Lung microvascular endothelial cell (primary cell): ENCODE results near the gene UBE2Q1. TPM values are rescaled to one million over a fixed set of nuclear protein-coding genes. Genes with fewer than 3 reads are reported as not detected.
A peak's percentile ranks its signal among the peaks of the same experiment; 100 is the strongest.

Source experiments
- DNase-seq, 2 donors: peaks; one replicate each; pipeline versions ENCODE4 v3.0.0 to v3.0.0-alpha.2; 2010; ENCODE audit warnings: low read depth in 2 of 2
- total RNA-seq: library from RNA; depleted of rRNA; stranded (reverse); fragments of >200 nt; gene quantifications from 2 replicates; pipeline ENCODE4 v1.2.1, GENCODE V29; 2014

UBE2Q1 gene
- total RNA-seq, 1 donor from 2014 or later = 43.3 TPM

DNA sequence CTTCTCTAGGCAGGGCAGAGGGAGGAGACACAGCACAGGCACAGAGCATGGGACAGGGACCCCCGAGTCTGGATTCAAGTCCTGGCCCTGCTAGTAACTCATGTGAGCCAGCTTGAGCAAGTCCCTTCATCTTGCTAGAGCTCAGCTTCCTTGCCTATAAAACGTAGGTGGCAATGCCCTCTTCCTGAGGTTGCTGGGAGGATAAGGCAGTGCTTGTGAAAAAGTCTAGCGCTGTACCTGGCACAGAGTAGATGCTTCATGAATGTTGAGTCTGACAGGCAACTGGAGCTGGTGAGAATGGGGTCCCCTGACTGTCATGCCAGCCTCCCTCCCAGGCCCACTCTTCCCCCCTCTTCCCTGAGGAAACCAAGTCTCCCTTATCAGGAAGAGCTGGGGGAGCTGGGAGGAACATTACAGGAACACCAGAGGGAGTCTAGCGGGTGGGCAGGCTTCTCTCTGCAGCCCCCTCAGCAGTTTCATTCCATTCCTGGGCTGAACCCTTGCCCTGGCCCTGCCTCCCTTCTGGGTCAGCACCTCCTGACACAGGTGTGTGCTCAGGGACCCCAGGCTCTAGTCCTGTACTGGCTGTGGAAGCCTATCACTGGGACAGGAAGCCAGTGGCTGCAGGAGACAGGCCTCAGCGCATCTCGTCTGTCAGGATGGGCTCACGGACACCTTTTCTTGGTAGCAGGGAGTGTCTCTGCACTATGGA, 19.0 kb upstream of the UBE2Q1 start:
- DNase-seq = no peak

- no peak for DNase-seq
Observed at GRCh38 chr1:154575951-154576566, 17.6 kb upstream of the UBE2Q1 start.

DNA sequence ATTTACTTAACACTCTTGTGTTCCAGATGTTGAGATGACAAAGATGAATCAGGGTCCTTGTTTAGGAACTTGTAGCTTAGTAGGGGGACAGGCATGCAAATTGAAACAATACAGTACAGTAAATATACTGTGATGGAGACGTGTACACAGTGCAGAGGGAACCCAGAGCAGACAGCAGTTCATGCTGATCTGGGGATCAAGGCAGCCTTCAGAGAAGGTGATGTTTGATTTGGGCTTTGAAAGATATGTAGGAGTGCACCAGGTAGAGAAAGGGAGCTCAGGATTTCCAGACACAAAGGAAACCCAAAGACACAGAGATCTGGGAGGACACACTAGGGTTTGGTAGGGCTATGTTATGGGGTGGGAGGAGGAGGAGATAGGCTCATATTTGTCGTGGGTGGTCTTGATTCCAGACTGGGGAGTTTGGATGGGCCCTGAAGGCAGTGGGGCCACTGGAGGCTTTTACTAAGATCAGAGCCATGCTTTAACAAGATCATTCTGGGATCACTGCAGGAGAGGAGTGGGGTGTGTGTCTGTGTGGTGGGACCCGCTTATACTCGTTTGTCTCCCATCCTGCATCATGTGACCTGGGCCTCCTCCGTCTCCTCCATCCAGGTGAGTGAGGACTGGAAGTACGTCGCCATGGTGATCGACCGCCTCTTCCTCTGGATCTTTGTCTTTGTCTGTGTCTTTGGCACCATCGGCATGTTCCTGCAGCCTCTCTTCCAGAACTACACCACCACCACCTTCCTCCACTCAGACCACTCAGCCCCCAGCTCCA, 16.9 kb upstream of the UBE2Q1 start:
- no peak for DNase-seq

- no peak for DNase-seq
Observed at GRCh38 chr1:154574716-154575115, 16.3 kb upstream of the UBE2Q1 start.

DNA sequence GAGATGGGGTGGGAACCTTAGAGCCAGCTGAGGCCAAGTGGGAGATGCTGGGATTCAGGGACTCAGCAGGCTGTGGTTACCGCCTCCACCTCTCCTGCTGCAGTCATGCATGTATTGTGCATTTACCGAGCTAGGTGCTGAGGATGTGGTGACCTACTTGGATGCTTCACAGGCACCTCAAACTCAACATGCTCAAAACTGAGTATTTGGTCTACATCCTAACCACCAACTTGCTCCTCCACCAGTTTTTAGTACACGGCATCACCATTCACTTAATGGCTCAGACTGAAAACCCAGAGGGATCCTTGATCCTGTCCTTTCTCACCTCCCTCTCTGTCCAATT, 14.7 kb upstream of the UBE2Q1 start:
- no peak for DNase-seq

- no peak for DNase-seq
Observed at GRCh38 chr1:154572468-154573167, 14.2 kb upstream of the UBE2Q1 start.

DNA sequence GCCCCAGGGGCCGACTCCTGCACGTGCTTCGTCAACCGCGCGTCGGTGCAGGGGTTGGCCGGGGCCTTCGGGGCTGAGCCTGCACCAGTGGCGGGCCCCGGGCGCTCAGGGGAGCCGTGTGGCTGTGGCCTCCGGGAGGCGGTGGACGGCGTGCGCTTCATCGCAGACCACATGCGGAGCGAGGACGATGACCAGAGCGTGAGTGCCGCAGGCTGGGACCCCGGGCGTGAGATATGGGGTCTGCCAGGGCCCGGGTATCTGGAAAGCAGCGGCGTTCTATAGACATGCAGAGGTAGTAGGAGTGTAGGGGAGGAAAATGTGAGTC, 13.5 kb upstream of the UBE2Q1 start:
- DNase-seq = no peak

GRCh38 chr1:154571244-154571963, 12.9 kb upstream of the UBE2Q1 start:
- no peak for DNase-seq

DNA sequence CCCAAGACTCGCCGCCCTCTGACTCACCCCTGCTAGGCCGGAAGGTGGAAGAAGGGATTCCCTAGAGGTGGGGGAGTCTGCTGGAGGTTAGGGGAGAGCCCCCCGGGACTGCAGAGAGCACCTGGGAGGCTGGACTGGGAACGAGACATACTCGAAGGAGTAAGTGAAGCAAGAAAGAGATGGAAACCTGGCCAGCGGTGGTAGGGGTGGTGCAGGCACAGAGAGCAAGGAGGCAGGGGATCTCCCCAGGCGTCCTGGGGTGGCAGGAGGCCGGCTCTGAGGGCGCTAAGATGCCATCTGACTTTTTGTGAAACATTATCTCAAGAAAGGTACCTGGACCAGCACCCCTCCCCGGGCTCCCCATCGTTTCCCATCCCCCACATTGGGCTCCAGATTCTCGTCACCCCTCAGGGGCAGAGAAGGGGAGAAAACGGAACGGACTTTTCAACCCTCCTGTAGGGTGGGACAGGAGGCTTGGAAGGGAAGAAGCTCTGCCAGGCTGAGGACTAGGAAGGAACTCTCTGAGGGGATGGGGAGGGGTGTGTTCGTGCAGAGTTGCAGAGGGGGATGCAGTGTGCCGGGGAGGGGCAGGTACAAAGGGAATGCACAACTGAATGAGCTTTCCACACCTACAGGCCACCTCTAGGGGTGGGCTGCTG, 9.8 kb upstream of the UBE2Q1 start:
- no peak for DNase-seq

GRCh38 chr1:154567386-154568156, 9.1 kb upstream of the UBE2Q1 start, which contains the start of gene CHRNB2:
Gene CHRNB2 (plus strand): TSS chr1:154567778. CDS start chr1:154568045, 267 bp downstream.
- peak; percentile 52 to 60 for DNase-seq

DNA sequence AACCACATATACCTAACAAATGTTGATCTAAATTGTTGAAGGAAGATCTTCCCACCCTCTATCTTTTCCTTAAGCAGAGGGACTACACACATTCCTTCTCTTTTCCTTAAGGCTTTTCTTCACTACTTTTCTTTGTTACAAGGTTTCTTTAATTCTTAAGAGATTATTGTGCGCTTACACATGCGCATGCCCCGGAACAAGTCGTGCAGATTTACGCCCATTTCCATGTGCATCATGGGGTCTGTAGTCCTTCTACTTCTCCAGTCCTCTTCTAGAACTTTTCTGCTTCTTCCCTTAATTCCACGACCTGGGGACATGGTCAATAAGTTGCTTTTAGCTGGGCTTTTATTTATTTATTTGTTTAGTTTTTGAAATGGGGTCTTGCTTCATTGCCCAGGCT, 7.4 kb upstream of the UBE2Q1 start:
- DNase-seq = no peak

DNA sequence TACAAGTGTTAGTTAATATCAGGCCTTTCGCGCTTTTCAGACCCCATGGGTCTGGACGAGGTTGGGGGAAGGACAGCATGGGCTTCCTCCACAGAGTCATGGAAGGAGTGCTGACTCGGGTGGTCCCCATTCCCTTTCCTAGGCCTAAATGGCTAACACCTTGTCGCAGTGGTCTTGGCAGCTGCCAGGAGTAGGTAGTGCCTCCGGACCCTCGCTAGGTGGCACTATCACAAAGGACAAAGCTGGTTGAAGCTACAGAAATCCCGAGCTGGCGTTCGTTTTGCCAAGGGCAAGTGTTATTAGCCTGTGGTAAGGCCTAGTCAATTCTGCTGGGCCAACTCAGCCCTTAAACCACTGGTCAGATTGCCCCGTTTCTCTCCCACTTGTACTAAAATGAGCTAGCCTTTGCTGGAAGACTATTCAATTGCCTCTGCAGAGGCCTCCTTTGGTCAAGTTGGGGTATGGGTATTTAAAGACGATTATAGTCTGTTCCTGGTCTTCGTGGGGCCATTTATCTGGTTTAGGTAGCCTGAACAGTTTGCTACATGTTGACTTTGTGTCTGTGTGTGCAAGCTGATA, 1.1 kb upstream of the UBE2Q1 start:
- DNase-seq = peak; percentile 94 to 96

DNA sequence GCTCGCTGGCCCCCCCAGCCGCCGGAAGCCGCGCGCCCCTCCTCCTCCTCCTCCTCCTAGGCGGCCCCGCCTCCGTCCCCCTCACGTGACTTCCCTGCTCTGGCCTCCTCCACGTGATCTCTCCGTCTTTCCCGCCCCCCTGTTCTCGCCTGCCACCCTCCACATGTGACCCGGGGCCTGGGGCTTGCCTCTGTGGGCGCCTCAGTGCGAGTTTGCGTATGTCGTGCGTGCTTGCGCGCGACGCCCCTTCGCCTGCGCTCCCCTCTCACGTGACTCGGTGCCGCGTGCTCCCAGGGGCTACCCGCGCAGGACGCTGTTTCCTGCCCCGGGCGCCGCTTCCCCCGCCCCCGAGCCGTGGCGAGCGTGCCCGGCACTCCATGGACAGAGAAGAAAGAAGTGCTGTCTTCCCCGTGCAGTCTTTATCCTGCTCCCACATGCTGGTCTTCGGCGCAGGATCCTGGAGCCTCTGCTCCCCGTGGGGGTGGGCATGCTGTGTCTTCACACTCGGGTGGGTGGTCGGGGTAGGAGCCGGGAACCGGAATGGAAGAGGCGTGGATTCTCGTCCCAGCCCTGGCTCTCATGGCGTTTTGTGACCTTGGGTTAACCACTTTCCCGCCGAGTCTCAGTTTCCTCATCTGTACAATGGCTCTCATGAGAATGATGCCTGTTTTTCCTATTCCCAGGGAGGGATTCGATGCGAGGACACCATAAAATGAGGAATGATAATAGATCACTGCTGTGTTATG, 431 bp upstream of the UBE2Q1 start:
- peak; percentile 99 to 100 for DNase-seq

GRCh38 chr1:154557248-154557938, 1.1 kb downstream of the UBE2Q1 start:
- DNase-seq = no peak

DNA sequence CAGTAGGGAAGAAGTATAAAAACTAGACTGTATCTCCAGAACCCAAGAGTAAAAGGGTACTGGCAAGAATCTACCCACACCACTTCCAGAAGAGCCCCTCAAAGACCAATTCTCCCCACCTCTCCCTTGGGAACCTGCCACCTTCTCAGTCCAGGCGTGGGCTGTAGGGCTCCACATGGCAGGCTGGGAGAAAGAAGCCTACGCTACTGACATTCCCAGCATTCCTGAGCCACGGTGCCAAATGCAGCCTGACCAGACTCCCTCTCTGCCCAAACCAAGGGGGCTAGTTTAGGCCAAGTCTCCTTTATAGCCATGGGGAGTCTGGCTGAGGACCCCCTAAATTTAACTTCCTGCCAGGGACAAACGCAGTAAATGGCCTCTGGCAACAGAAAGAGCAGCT, 2.0 kb downstream of the UBE2Q1 start:
- peak; percentile 23 to 49 for DNase-seq

DNA sequence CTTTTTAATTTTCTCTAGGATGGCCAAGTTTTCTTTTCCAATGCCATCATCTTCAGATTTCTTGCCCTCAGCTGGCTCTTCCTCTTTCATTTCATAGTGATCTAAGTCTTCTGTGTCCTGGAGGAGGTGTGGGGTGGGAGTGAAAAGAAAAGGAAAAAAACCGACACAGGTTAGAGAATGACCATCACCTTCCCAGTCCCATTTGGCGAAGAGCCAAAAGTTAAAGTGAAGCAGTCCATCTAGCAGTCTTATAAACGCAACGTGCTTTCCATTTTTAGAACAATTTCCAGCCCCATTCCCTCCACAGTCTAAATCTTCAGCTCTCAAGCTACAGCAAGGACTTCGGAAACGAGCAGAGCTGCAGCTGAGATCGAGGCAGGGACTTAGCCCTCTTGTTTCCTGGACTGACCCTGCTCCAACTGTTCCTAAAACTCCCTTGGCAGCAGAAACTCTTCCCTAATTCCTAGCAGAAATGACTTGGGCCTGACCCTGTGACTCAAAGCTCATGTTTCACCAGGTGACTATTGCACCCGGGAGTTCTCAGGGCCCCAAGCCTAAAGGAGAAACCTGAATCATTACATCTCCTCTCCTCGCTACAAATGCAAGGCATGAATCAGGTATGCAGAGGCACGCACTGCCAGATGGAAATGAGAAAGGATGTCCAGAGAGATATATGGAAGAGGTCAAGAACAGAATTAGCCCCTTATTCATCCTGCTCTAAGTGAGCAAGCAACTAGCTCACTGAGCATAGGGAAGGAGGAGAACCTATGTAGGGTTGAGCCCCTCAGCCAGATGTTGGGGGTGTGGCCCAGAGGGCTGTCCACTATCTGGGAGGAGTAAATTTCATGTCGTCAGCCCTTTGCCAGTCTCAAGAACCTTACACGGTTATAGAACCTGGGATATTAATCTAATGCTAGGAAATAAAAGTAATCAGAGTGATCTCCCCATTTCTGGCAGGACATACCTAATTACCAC, 5.1 kb downstream of the UBE2Q1 start:
- no peak for DNase-seq

- DNase-seq = no peak
Observed at GRCh38 chr1:154552036-154552435, 6.4 kb downstream of the UBE2Q1 start.
